K562 (cell line): Measurements from ENCODE around the gene CNOT11. TPM values are rescaled to one million over a fixed set of nuclear protein-coding genes. Genes with fewer than 3 reads are reported as not detected.

ENCODE experiments used
- ATAC-seq: fragments of 200-7000 bp; cut with Tn5 transposase; 3 replicates; pipeline ENCODE4 v1.9.1; 2020; ENCODE audit warnings: moderate library complexity
- BruUV-seq: library from RNA; stranded (reverse); fragments of 400-500 nt; replicated peaks from 2 replicates; lab custom pipeline; 2021; lab: Mats Ljungman, UMichigan
- CTCF ChIA-PET: fragments of 300-600 bp; formaldehyde crosslinking; extraction: SDS; loops from one replicate; lab custom pipeline; 2021; ENCODE audit warnings: low intra/inter-chr PET ratio; lab: Yijun Ruan, JAX
- POLR2A ChIA-PET: fragments of 300-600, 350-650 bp; sonication (Branson Sonifier 250); formaldehyde crosslinking; extraction: SDS; loops from one replicate; lab custom pipeline; 2021; ENCODE audit warnings: antibody characterized with exemption, inconsistent platforms; lab: Yijun Ruan, JAX
- DNase-seq, 4 experiments: peaks; one replicate each; pipeline versions ENCODE4 v3.0.0 to v3.0.0-alpha.2; 2011 to 2018; ENCODE audit warnings: low spot score in 3 of 4, mixed read lengths in 3 of 4; ENCODE audit errors: extremely low read depth in 1 of 4
- FAIRE-seq: peaks from 2 replicates; lab custom pipeline; 2011; peaks lifted over from hg19 to GRCh38; lab: Jason Lieb, UNC
- H2AFZ ChIP-seq: 2 replicates; pipeline ENCODE4 v1.6.0; 2011; ENCODE audit warnings: low read depth, low read length, control low read depth, inconsistent platforms
- H3K27ac ChIP-seq: fragments of 200-600 bp; 3 replicates; pipeline ENCODE4 v1.8.0; 2011; ENCODE audit warnings: low read depth, mild to moderate bottlenecking, control low read depth, inconsistent platforms, low read length, moderate library complexity, mixed read lengths; ENCODE audit errors: extremely low read depth
- H3K27me3 ChIP-seq, 2 experiments: fragments of 300-600 bp in 1 of 2; 2 replicates in 1 of 2; 3 replicates in 1 of 2; pipeline versions ENCODE4 v1.6.0 to v1.8.0; 2011; ENCODE audit warnings: inconsistent platforms in 2 of 2, low read length in 2 of 2, mild to moderate bottlenecking in 1 of 2, mixed read lengths in 1 of 2, moderate library complexity in 1 of 2; ENCODE audit not compliant: control insufficient read depth in 2 of 2, insufficient read depth in 2 of 2
- H3K36me3 ChIP-seq: fragments of 300-600 bp; 3 replicates; pipeline ENCODE4 v1.8.0; 2011; ENCODE audit warnings: mild to moderate bottlenecking, low read length, inconsistent platforms; ENCODE audit not compliant: control insufficient read depth, insufficient read depth
- H3K4me1 ChIP-seq, 2 experiments: fragments of 200-600 bp in 1 of 2; replicated peaks in 1 of 2; 2 replicates in 1 of 2; 3 replicates in 1 of 2; pipeline versions ENCODE4 v1.5.1 to v1.8.0; 2011; ENCODE audit warnings: inconsistent platforms in 2 of 2, low read length in 2 of 2, mild to moderate bottlenecking in 1 of 2, mixed read lengths in 1 of 2, moderate library complexity in 1 of 2; ENCODE audit not compliant: control insufficient read depth in 2 of 2, insufficient read depth in 2 of 2
- H3K4me2 ChIP-seq: 2 replicates; pipeline ENCODE4 v1.6.1; 2011; ENCODE audit warnings: low read length, control low read depth, inconsistent platforms, mixed read lengths; ENCODE audit not compliant: insufficient read depth
- H3K4me3 ChIP-seq: fragments of 200-600 bp; sonication (generic), shearing (Covaris generic); 2 replicates; pipeline ENCODE4 v1.5.1; 2016; ENCODE audit warnings: control low read depth, inconsistent platforms
- H3K79me2 ChIP-seq: fragments of 200-600 bp; 3 replicates; pipeline ENCODE4 v1.8.0; 2011; ENCODE audit warnings: low read length, inconsistent platforms; ENCODE audit not compliant: control insufficient read depth, insufficient read depth
- H3K9ac ChIP-seq, 2 experiments: 2 replicates each; pipeline versions ENCODE4 v1.6.0 to v1.6.1; 2011; ENCODE audit warnings: low read depth in 2 of 2, low read length in 2 of 2, control low read depth in 1 of 2, inconsistent platforms in 1 of 2, mild to moderate bottlenecking in 1 of 2, mixed read lengths in 1 of 2; ENCODE audit not compliant: insufficient read depth in 1 of 2
- H3K9me1 ChIP-seq: one replicate; pipeline ENCODE4 v1.6.0; 2011; ENCODE audit warnings: inconsistent platforms, mild to moderate bottlenecking, low read length, moderate library complexity; ENCODE audit not compliant: control insufficient read depth, insufficient read depth
- H3K9me3 ChIP-seq: replicated peaks from 2 replicates; pipeline ENCODE4 v1.5.1; 2011; ENCODE audit warnings: low read depth, low read length, inconsistent platforms; ENCODE audit not compliant: control insufficient read depth, insufficient read depth
- H4K20me1 ChIP-seq: replicated peaks from 2 replicates; pipeline ENCODE4 v1.6.1; 2011; ENCODE audit warnings: low read length, inconsistent platforms, mixed read lengths; ENCODE audit not compliant: control insufficient read depth, insufficient read depth
- TBP ChIP-seq: optimal IDR thresholded peaks from 2 replicates; pipeline ENCODE3; 2011; ENCODE audit warnings: low read depth, low read length, improper control_type of control experiment
- WGBS: fragments of 100-300 bp; shearing (Covaris generic); methylation state at CpG from one replicate; pipeline ENCODE4 v1.1.6; 2016; ENCODE audit warnings: low coverage, mixed read lengths; ENCODE audit not compliant: insufficient coverage; ENCODE audit errors: missing lambda C conversion rate; 5-methylcytosine and 5-hydroxymethylcytosine counted together
- in situ Hi-C: fragments of 300-500 bp; cut with MboI; formaldehyde crosslinking; loops from 4 replicates; pipeline ENCODE4 v1.15.0; 2018; ENCODE audit warnings: inconsistent platforms, mixed read lengths
- intact Hi-C: fragments of 100-400 bp; cut with micrococcal nuclease; formaldehyde crosslinking; loops from 2 replicates; pipeline ENCODE4 v1.14.2; 2022
- polyA plus RNA-seq, 8 experiments: library from polyadenylated mRNA; depleted of rRNA in 4 of 8; stranded (reverse) in 5 of 8; unstranded in 3 of 8; fragments of >200 nt; fragmentation: Nextera tagmentation in 2 of 8; fragmentation: Illumina TruSeq in 1 of 8; extraction: Ambion mirVana in 2 of 8; extraction: Trizol in 1 of 8; gene quantifications; 2 replicates each; pipeline versions ENCODE4 v1.2.1 to v1.2.3, GENCODE V29; 2011 to 2014; ENCODE audit warnings: inconsistent platforms in 1 of 8, missing spikeins in 1 of 8
- total RNA-seq, 7 experiments: library from RNA; depleted of rRNA in 6 of 7; stranded (reverse); fragments of >200 nt in 6 of 7; fragmentation: Illumina TruSeq in 2 of 7; extraction: Trizol in 2 of 7; gene quantifications; 2 replicates each; pipeline versions ENCODE4 v1.2.1 to v1.2.3, GENCODE V29; 2011 to 2021; ENCODE audit warnings: low replicate concordance in 1 of 7
- TF ChIP-seq, protein P1 (sequence below): sonication (generic); formaldehyde crosslinking; IDR thresholded peaks from 2 replicates; pipeline ENCODE4 v1.8.0; 2023; ENCODE audit warnings: mild to moderate bottlenecking, missing genetic modification reagents

The CNOT11 gene
- total and polyA plus RNA-seq, 9 of the 15 experiments (the other 6 are each of a cell fraction or from before 2014, with no cell fraction given): 12.7 to 163 (median 64.2) TPM

DNA sequence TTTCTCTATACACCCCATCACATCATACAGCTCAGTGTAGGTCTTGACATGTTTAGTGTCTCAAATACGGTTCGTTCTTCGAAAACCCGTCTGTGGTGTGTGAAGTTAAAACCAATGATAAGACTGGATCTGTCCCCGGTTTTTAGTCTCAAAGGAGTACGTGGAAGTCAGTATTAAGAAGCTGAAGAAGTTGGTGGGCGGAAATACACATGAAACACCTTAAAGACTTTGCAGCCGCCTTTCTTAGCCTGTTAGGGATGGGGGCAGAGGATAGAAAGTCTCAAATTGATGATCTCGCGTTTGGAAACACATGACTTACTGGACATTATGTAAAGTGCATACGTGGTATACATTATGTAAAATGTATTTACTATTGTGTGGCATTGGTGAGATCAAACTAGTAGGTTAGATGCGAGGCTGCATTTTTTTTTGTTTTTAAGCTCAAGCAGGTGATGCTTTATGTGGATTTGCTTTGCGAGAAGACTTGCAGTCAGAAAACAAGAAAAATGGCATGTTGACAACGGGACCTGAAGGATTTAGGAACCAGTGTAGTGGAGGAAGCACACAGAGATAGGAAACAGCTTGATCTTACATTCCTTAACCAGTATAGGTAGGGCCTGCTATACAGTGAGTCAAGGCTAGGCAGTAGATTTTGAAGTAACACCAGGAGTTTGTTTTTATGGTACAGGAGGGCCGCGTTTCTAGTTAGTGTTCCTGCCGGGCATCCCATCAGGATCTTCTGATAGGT lies 1.2 kb downstream of the CNOT11 start:
- H3K4me3 ChIP-seq: peak overlapping the region; percentile 97
- H3K9ac ChIP-seq: peak overlapping the region; percentile 93 to 98
- no peaks in the 10 kb centered on the region; the same call in 1 of the 2 replicates for H3K9me3 ChIP-seq
- TSS peak; percentile 78 for BruUV-seq
- peak overlapping the region; percentile 89 for H3K27ac ChIP-seq
- ATAC-seq: no peak
- in situ Hi-C loops (no loop called here), intact Hi-C loops (loop anchor here (2.0 to 5.0 kb wide), 2 partner anchors 102 to 241 kb away; partner anchors contain the start of gene TBC1D8)
- no peak for DNase-seq
- H3K79me2 ChIP-seq: peaks cover 40% of the 10 kb centered on the region
- H2AFZ ChIP-seq: peak overlapping the region; percentile 86; the same call in 1 of the 2 replicates
- no peaks in the 10 kb centered on the region for H3K9me1 ChIP-seq
- H3K36me3 ChIP-seq: peaks cover 30% of the 10 kb centered on the region; the same call in 2 of the 3 replicates
- H3K27me3 ChIP-seq: no peaks in the 10 kb centered on the region
- ChIA-PET CTCF (no interaction called here), POLR2A (interaction anchor here (0.9 to 1.8 kb wide), 4 partner anchors 13 to 252 kb away, joined by 3 to 7 read pairs (median 4); partner anchors contain the start of gene RPL31)
- FAIRE-seq: peak; percentile 48
- H3K4me1 ChIP-seq: peaks cover 22 to 24% of the 10 kb centered on the region in 2 experiments
- 0 out of 2 replicates have a peak, but pooled peaks cover 7% of the 10 kb centered on the region for H4K20me1 ChIP-seq
- TF ChIP-seq, protein P1, sequence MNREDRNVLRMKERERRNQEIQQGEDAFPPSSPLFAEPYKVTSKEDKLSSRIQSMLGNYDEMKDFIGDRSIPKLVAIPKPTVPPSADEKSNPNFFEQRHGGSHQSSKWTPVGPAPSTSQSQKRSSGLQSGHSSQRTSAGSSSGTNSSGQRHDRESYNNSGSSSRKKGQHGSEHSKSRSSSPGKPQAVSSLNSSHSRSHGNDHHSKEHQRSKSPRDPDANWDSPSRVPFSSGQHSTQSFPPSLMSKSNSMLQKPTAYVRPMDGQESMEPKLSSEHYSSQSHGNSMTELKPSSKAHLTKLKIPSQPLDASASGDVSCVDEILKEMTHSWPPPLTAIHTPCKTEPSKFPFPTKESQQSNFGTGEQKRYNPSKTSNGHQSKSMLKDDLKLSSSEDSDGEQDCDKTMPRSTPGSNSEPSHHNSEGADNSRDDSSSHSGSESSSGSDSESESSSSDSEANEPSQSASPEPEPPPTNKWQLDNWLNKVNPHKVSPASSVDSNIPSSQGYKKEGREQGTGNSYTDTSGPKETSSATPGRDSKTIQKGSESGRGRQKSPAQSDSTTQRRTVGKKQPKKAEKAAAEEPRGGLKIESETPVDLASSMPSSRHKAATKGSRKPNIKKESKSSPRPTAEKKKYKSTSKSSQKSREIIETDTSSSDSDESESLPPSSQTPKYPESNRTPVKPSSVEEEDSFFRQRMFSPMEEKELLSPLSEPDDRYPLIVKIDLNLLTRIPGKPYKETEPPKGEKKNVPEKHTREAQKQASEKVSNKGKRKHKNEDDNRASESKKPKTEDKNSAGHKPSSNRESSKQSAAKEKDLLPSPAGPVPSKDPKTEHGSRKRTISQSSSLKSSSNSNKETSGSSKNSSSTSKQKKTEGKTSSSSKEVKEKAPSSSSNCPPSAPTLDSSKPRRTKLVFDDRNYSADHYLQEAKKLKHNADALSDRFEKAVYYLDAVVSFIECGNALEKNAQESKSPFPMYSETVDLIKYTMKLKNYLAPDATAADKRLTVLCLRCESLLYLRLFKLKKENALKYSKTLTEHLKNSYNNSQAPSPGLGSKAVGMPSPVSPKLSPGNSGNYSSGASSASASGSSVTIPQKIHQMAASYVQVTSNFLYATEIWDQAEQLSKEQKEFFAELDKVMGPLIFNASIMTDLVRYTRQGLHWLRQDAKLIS: 0 out of 2 replicates have a peak, but pooled peaks have one; percentile 10
- TF ChIP-seq TBP: no peak
- 14% methylated on average over 17 of the region's 17 CpGs for WGBS
- H3K4me2 ChIP-seq: peak overlapping the region; percentile 98
